Measurements from ENCODE around the gene RAD51B.

The RAD51B gene

GRCh38 chr14:68655911-68656316 lies 836.3 kb downstream of the RAD51B start:
- Histone ChIP-seq H3K27me3 (no peaks in the 10 kb centered on the region), H3K4me2 (peak overlapping the region; percentile 50 to 88 (median 78)), H4K20me1 (no peaks in the 10 kb centered on the region), H3K36me3 (no peaks in the 10 kb centered on the region), H3K4me3 (no peak overlapping the region), H3K9ac (peak overlapping the region in 9 of 11 experiments; percentile 16 to 63 (median 48); a peak in 11 of 22 replicates), H3K4me1 (peaks cover 50 to 76% (median 63%) of the 10 kb centered on the region in 10 experiments), H3K9me3 (replicated peaks in 1 of 11) (peaks cover 0 to 19% (median 0%) of the 10 kb centered on the region in 11 experiments; a peak in 4 of 22 replicates), H3K27ac (peak overlapping the region in 9 of 11 experiments; percentile 45 to 72 (median 61); a peak in 17 of 22 replicates)
- no peak for TF ChIP-seq Cebpa-rat (IDR thresholded peaks at IDR 0.05)

GRCh38 chr14:68656452-68656851 lies 836.9 kb downstream of the RAD51B start:
- TF ChIP-seq Cebpa-rat (IDR thresholded peaks at IDR 0.05) = no peak
- peak overlapping the region; percentile 8 to 72 (median 60); a peak in 16 of 22 replicates for H3K27ac ChIP-seq
- H3K36me3 ChIP-seq = no peaks in the 10 kb centered on the region

GRCh38 chr14:68657300-68658028 lies 837.9 kb downstream of the RAD51B start:
- Histone ChIP-seq H3K27me3 (no peaks in the 10 kb centered on the region), H3K27ac (0 out of 22 replicates have a peak overlapping the region, but pooled peaks of 1 of the 11 experiments have one; percentile 2), H3K36me3 (no peaks in the 10 kb centered on the region), H3K4me3 (no peak overlapping the region), H3K9me3 (replicated peaks in 1 of 11) (peaks cover 0 to 27% (median 0%) of the 10 kb centered on the region in 11 experiments; a peak in 5 of 22 replicates), H3K9ac (peak overlapping the region in 1 of 11 experiments; percentile 26; a peak in 1 of 22 replicates), H3K4me2 (peak overlapping the region in 6 of 11 experiments; percentile 4 to 81 (median 61); a peak in 4 of 22 replicates), H3K4me1 (peaks cover 66 to 81% (median 73%) of the 10 kb centered on the region in 10 experiments), H4K20me1 (no peaks in the 10 kb centered on the region)
- no peak for TF ChIP-seq Cebpa-rat (IDR thresholded peaks at IDR 0.05)

More at GRCh38 chr14:68656452-68656851, 836.9 kb downstream of the RAD51B start:
- H3K9me3 ChIP-seq (replicated peaks in 1 of 11) = peaks cover 0 to 25% (median 0%) of the 10 kb centered on the region in 11 experiments; a peak in 5 of 22 replicates
- peaks cover 56 to 81% (median 68%) of the 10 kb centered on the region in 10 experiments for H3K4me1 ChIP-seq
- no peaks in the 10 kb centered on the region for H3K27me3 ChIP-seq
- no peak overlapping the region for H3K4me3 ChIP-seq
- no peaks in the 10 kb centered on the region for H4K20me1 ChIP-seq
- H3K4me2 ChIP-seq = peak overlapping the region; percentile 50 to 88 (median 78)
- peak overlapping the region in 9 of 11 experiments; percentile 16 to 63 (median 48); a peak in 9 of 22 replicates for H3K9ac ChIP-seq

DNA sequence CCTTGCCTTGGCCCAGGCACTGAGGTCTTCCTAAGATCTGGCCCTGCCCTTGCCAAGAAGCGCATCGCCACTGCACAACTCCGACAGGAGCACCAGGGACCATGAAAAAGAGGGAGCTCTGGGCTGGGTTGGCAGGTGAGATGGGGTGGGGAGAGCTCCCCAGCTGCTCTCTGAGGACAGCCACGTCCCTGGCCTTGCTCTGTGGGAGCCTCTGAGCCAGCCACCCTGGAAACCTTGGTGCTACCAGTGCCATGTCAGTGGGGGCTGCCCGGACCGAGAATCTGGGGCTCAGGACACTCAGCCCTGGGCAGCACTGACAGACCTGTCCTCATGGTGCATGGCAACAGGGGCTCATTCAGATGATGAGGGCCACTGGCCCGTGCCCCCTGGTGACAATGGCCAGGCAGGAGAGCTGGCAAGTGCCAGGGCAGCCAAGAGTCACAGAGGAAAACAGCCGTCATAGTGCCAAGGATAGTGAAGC lies 838.5 kb downstream of the RAD51B start:
- H3K4me1 ChIP-seq = peaks cover 71 to 87% (median 79%) of the 10 kb centered on the region in 10 experiments
- no peak for TF ChIP-seq Cebpa-rat (IDR thresholded peaks at IDR 0.05)
- H3K4me2 ChIP-seq = peak overlapping the region in 4 of 11 experiments; percentile 4 to 46 (median 8); a peak in 4 of 22 replicates
- no peaks in the 10 kb centered on the region for H4K20me1 ChIP-seq
- H3K36me3 ChIP-seq = no peaks in the 10 kb centered on the region
- peaks cover 0 to 25% (median 0%) of the 10 kb centered on the region in 11 experiments; a peak in 5 of 22 replicates for H3K9me3 ChIP-seq (replicated peaks in 1 of 11)
- 0 out of 22 replicates have a peak overlapping the region, but pooled peaks of 1 of the 11 experiments have one; percentile 26 for H3K9ac ChIP-seq
- peak overlapping the region in 3 of 11 experiments; percentile 2 to 38 (median 5); a peak in 1 of 22 replicates for H3K27ac ChIP-seq
- no peak overlapping the region for H3K4me3 ChIP-seq
- no peaks in the 10 kb centered on the region for H3K27me3 ChIP-seq

DNA sequence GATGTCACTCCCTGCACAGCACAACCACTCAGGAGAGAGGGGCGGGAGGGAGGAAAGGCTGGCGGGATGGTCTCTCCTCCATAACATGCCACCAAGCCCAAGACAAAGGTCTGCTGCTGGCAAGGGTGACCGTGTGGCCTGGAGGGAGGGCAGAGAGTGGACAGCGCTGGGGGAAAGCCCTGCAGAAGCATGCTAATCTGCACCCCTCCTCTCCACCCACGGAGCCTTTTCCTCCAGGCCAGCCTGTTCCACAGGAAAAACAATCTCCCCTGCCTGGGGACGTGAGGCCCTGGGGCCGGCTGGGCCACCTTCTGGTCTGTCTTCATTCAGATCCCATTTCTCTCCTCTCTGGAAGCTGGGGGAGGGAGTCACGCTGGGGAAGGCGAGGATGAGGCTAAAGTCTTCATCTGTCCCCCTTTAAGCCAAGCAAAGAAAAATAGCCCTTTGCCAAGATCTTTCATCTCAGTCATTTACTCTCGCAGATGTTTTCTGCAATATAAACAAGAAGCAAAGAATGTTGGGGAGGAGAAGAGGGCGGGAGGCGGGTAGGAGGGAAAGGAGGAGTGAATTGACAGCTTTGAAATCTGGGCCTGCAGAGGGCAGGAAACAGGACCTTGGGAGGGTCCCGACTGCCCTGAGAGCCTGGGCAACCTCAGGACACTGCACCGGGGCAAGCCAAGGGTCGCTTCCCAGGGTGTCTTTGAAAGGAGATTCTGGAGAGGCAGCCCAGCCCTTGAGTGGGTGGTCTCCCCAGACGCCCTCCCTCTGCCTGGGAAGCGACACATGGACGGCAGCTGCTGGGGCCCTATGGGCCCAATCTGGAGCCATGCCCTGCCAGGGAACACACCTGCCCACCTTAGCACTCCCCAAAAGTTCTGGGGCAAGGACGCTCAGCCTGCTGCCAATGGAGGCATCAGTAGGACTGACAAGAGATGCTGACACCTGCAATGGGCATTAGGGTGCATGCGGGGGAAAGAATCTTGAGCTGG lies 839.7 kb downstream of the RAD51B start:
- Histone ChIP-seq H3K27me3 (no peaks in the 10 kb centered on the region), H3K4me2 (peak overlapping the region in 8 of 11 experiments; percentile 11 to 64 (median 32); a peak in 17 of 22 replicates), H3K4me1 (peaks cover 72 to 92% (median 83%) of the 10 kb centered on the region in 10 experiments), H4K20me1 (no peaks in the 10 kb centered on the region), H3K36me3 (no peaks in the 10 kb centered on the region), H3K27ac (peak overlapping the region in 2 of 11 experiments; percentile 3 to 5; a peak in 3 of 22 replicates), H3K4me3 (no peak overlapping the region), H3K9me3 (replicated peaks in 1 of 11) (peaks cover 0 to 14% (median 0%) of the 10 kb centered on the region in 11 experiments; a peak in 3 of 22 replicates), H3K9ac (peak overlapping the region in 1 of 11 experiments; percentile 7; a peak in 2 of 22 replicates)
- TF ChIP-seq Cebpa-rat (IDR thresholded peaks at IDR 0.05) = no peak

DNA sequence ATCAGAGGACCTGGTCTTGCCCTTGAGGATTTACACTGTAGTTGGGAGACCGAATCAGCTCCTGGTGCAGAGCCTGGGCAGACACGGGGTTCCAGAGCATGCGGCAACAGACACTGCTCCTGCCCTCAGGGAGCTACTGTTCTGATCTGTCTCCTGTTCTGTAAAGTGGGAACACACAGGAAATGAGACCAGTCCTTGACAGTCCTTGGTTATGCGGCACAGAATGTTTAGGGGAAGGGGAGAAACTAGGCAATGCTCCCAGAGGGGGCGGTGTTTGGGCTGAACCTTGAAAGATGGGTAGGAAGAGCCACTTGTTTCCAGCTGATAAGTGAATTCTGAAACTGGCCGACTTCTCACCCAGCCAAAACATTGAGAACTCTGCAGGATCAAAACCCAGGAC lies 840.9 kb downstream of the RAD51B start:
- H4K20me1 ChIP-seq = no peaks in the 10 kb centered on the region
- H3K4me2 ChIP-seq = peak overlapping the region; percentile 2 to 81 (median 38); a peak in 16 of 22 replicates
- H3K36me3 ChIP-seq = no peaks in the 10 kb centered on the region
- peaks cover 0 to 26% (median 6%) of the 10 kb centered on the region in 11 experiments; a peak in 9 of 22 replicates for H3K9me3 ChIP-seq (replicated peaks in 1 of 11)
- H3K27me3 ChIP-seq = no peaks in the 10 kb centered on the region
- H3K4me1 ChIP-seq = peaks cover 62 to 92% (median 82%) of the 10 kb centered on the region in 10 experiments
- no peak overlapping the region for H3K9ac ChIP-seq
- H3K4me3 ChIP-seq = no peak overlapping the region
- H3K27ac ChIP-seq = no peak overlapping the region; a peak in 1 of 22 replicates
- TF ChIP-seq Cebpa-rat (IDR thresholded peaks at IDR 0.05) = no peak

DNA sequence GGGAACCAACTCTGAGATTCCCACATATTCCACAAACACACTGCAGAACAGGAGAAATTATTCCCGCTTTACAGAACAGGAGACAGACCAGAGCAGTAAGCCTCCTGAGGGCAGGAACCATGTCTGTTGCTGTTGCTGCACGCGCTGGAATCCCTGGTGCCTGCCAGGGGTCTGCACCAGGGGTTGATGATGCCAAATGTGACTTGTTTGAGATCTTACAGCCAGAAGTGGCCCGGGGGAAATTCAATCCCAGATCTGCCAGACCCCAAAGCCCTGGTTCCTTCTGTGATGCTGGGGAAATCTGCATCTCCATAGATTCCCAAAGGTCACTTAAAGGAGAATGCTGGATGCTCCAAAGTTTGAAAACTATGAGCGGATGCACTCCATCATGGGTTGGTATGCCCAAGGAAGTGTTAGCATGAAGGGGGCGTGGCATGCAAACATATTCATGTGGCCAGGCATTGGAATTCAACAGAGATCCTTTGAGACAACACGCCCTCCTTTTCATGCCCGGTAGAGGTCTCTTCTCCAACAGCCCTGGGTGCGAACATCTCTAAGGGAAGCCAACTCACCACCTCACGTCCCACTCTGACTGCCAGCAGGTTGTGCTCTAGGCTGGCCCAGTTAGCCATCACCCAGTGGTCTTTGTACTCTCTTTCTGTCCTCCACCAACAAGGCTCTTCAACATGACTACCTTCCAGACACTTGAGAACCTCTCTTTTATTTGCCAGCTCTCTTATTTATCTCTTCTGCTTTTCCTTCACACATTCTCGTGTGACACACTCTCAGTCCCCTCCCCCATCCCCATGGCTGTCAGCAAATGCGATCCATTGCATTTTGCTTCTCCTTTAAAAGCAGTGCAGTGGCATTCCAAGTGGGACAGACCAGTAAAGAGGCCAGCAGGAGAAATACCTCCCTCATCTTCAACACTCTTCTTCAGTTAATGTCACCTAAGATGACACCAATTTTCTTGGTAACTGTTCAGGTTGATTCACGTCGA lies 841.9 kb downstream of the RAD51B start:
- no peaks in the 10 kb centered on the region for H4K20me1 ChIP-seq
- peaks cover 62 to 92% (median 82%) of the 10 kb centered on the region in 10 experiments for H3K4me1 ChIP-seq
- H3K4me2 ChIP-seq = peak overlapping the region; percentile 2 to 81 (median 38); a peak in 17 of 22 replicates
- no peaks in the 10 kb centered on the region for H3K27me3 ChIP-seq
- no peak overlapping the region for H3K4me3 ChIP-seq
- peaks cover 0 to 31% (median 10%) of the 10 kb centered on the region in 11 experiments; a peak in 9 of 22 replicates for H3K9me3 ChIP-seq (replicated peaks in 1 of 11)
- H3K36me3 ChIP-seq = no peaks in the 10 kb centered on the region
- TF ChIP-seq Cebpa-rat (IDR thresholded peaks at IDR 0.05) = no peak
- H3K27ac ChIP-seq = peak overlapping the region in 3 of 11 experiments; percentile 9 to 42 (median 23); a peak in 6 of 22 replicates
- no peak overlapping the region for H3K9ac ChIP-seq
